Left kidney (tissue), 1 donor: ENCODE data around the gene PIH1D1. TPM values are rescaled to one million over a fixed set of nuclear protein-coding genes. Genes with fewer than 3 reads are reported as not detected.

Experiments
- polyA plus RNA-seq: library from polyadenylated mRNA; unstranded; fragments of 120-200 nt; gene quantifications from one replicate; pipeline ENCODE4 v1.2.1, GENCODE V29; 2013; ENCODE audit not compliant: insufficient read length

Gene PIH1D1
- polyA plus RNA-seq, 1 donor, result 91.6 TPM

Other genes starting within 250 kb of the PIH1D1 start
- 5.3 TPM for gene SLC6A16, start 126.6 kb downstream of the PIH1D1 start, polyA plus RNA-seq
- 53.3 TPM for gene CD37, start 116.4 kb downstream of the PIH1D1 start, polyA plus RNA-seq
- 92.8 TPM for gene TEAD2, start 89.4 kb downstream of the PIH1D1 start, polyA plus RNA-seq
- gene DKKL1, start 87.9 kb downstream of the PIH1D1 start, polyA plus RNA-seq, result 5.0 TPM
- gene KASH5, start 63.6 kb downstream of the PIH1D1 start, polyA plus RNA-seq, result 0.17 TPM
- gene PTH2, start 28.4 kb downstream of the PIH1D1 start, polyA plus RNA-seq, result not detected
- gene GFY, start 26.4 kb downstream of the PIH1D1 start, polyA plus RNA-seq, result not detected
- 0.43 TPM for gene SLC17A7, start 10.3 kb downstream of the PIH1D1 start, polyA plus RNA-seq
- 16.6 TPM for gene ALDH16A1, start 1.4 kb upstream of the PIH1D1 start, polyA plus RNA-seq
- 3.3 TPM for gene FLT3LG, start 22.4 kb upstream of the PIH1D1 start, polyA plus RNA-seq
- gene RPL13A, start 35.8 kb upstream of the PIH1D1 start, polyA plus RNA-seq, result 2,088 TPM
- gene RPS11, start 44.6 kb upstream of the PIH1D1 start, polyA plus RNA-seq, result 2,367 TPM
- 222 TPM for gene FCGRT, start 60.8 kb upstream of the PIH1D1 start, polyA plus RNA-seq
- gene RCN3, start 76.2 kb upstream of the PIH1D1 start, polyA plus RNA-seq, result 14.6 TPM
- gene NOSIP, start 128.7 kb upstream of the PIH1D1 start, polyA plus RNA-seq, result 61.9 TPM
- gene PRRG2, start 129.5 kb upstream of the PIH1D1 start, polyA plus RNA-seq, result 7.3 TPM
- 20.7 TPM for gene PRR12, start 139.4 kb upstream of the PIH1D1 start, polyA plus RNA-seq
- gene RRAS, start 188.3 kb upstream of the PIH1D1 start, polyA plus RNA-seq, result 16.2 TPM
- gene SCAF1, start 190.4 kb upstream of the PIH1D1 start, polyA plus RNA-seq, result 28.7 TPM
- gene IRF3, start 214.0 kb upstream of the PIH1D1 start, polyA plus RNA-seq, result 53.2 TPM
- gene BCL2L12, start 214.1 kb upstream of the PIH1D1 start, polyA plus RNA-seq, result 20.7 TPM
- gene PRMT1, start 225.5 kb upstream of the PIH1D1 start, polyA plus RNA-seq, result 202 TPM
- 1.3 TPM for gene ADM5, start 237.8 kb upstream of the PIH1D1 start, polyA plus RNA-seq
- gene CPT1C, start 239.3 kb upstream of the PIH1D1 start, polyA plus RNA-seq, result 11.5 TPM